ENCODE data around the gene SHISA4. TPM values are rescaled to one million over a fixed set of nuclear protein-coding genes. Genes with fewer than 3 reads are reported as not detected.

SHISA4 gene
- total RNA-seq, 1 donor from 2014 or later, result 3.0 TPM

- no peaks in the 10 kb centered on the region for H3K9me3 Mint-ChIP-seq
- no peak for TF ChIP-seq EZH2 (IDR thresholded peaks at IDR 0.05)
- TF ChIP-seq CTCF (IDR thresholded peaks at IDR 0.05), result peak; percentile 90
- Histone ChIP-seq H3K36me3 (no peaks in the 10 kb centered on the region), H3K4me1 (peaks cover 10% of the 10 kb centered on the region), H3K27ac (no peak overlapping the region), H2AFZ (replicated peaks) (no peak overlapping the region), H3F3A (ENCODE audit: low read depth) (no peaks in the 10 kb centered on the region), H3K79me2 (ENCODE audit: low read depth) (no peaks in the 10 kb centered on the region), H3K9me3 (ENCODE audit: low read depth) (no peaks in the 10 kb centered on the region), H3K9ac (no peak overlapping the region), H3K27me3 (no peaks in the 10 kb centered on the region), H4K20me1 (ENCODE audit: low read depth) (no peaks in the 10 kb centered on the region), H3K4me3 (no peak overlapping the region), H3K4me2 (no peak overlapping the region)
- peak overlapping the region; percentile 30 for H3K4me3 Mint-ChIP-seq
- H3K36me3 Mint-ChIP-seq, result peaks cover 2% of the 10 kb centered on the region
- peaks cover 10% of the 10 kb centered on the region for H3K27me3 Mint-ChIP-seq (ENCODE audit: insufficient read depth, low read depth)
- peak; percentile 73 for DNase-seq (ENCODE audit: low spot score)
- peak overlapping the region; percentile 88 for H3K27ac Mint-ChIP-seq
- peaks cover 19% of the 10 kb centered on the region for H3K4me1 Mint-ChIP-seq
Measured at GRCh38 chr1:201895913-201896807, 7.5 kb downstream of the SHISA4 start.

- Histone ChIP-seq H3K36me3 (no peaks in the 10 kb centered on the region), H4K20me1 (ENCODE audit: low read depth) (no peaks in the 10 kb centered on the region), H3K79me2 (ENCODE audit: low read depth) (no peaks in the 10 kb centered on the region), H3K27ac (no peak overlapping the region), H3K9ac (no peak overlapping the region), H3K9me3 (ENCODE audit: low read depth) (no peaks in the 10 kb centered on the region), H3K4me1 (peaks cover 10% of the 10 kb centered on the region), H3F3A (ENCODE audit: low read depth) (no peaks in the 10 kb centered on the region), H3K4me3 (no peak overlapping the region), H3K27me3 (no peaks in the 10 kb centered on the region), H2AFZ (replicated peaks) (no peak overlapping the region), H3K4me2 (no peak overlapping the region)
- no peak for DNase-seq (ENCODE audit: low spot score)
- peaks cover 10% of the 10 kb centered on the region for H3K27me3 Mint-ChIP-seq (ENCODE audit: insufficient read depth, low read depth)
- H3K27ac Mint-ChIP-seq, result no peak overlapping the region
- no peak overlapping the region for H3K4me3 Mint-ChIP-seq
- TF ChIP-seq CTCF (IDR thresholded peaks at IDR 0.05) (no peak), EZH2 (IDR thresholded peaks at IDR 0.05) (no peak), EZH2phosphoT487 (IDR thresholded peaks at IDR 0.05) (no peak)
- H3K4me1 Mint-ChIP-seq, result peaks cover 19% of the 10 kb centered on the region
- no peaks in the 10 kb centered on the region for H3K9me3 Mint-ChIP-seq
- H3K36me3 Mint-ChIP-seq, result peaks cover 2% of the 10 kb centered on the region
Measured at GRCh38 chr1:201896951-201897391, 8.3 kb downstream of the SHISA4 start.

- no peak for TF ChIP-seq CTCF (IDR thresholded peaks at IDR 0.05)
- no peak for TF ChIP-seq EZH2 (IDR thresholded peaks at IDR 0.05)
- TF ChIP-seq EZH2phosphoT487 (IDR thresholded peaks at IDR 0.05), result no peak
- peaks cover 13% of the 10 kb centered on the region for H3K27me3 Mint-ChIP-seq (ENCODE audit: insufficient read depth, low read depth)
- Histone ChIP-seq H3K79me2 (ENCODE audit: low read depth) (no peaks in the 10 kb centered on the region), H3K27ac (no peak overlapping the region), H3K9ac (no peak overlapping the region), H3K9me3 (ENCODE audit: low read depth) (no peaks in the 10 kb centered on the region), H3F3A (ENCODE audit: low read depth) (no peaks in the 10 kb centered on the region), H4K20me1 (ENCODE audit: low read depth) (no peaks in the 10 kb centered on the region), H3K4me1 (peaks cover 10% of the 10 kb centered on the region), H3K27me3 (no peaks in the 10 kb centered on the region), H3K4me3 (no peak overlapping the region), H3K36me3 (no peaks in the 10 kb centered on the region), H2AFZ (replicated peaks) (no peak overlapping the region), H3K4me2 (no peak overlapping the region)
- H3K27ac Mint-ChIP-seq, result no peak overlapping the region
- DNase-seq (ENCODE audit: low spot score), result no peak
- H3K4me1 Mint-ChIP-seq, result peaks cover 17% of the 10 kb centered on the region
- H3K4me3 Mint-ChIP-seq, result no peak overlapping the region
- H3K36me3 Mint-ChIP-seq, result peaks cover 2% of the 10 kb centered on the region
- H3K9me3 Mint-ChIP-seq, result no peaks in the 10 kb centered on the region
Measured at GRCh38 chr1:201898240-201898894, 9.7 kb downstream of the SHISA4 start.

Data from neural progenitor cell (in vitro differentiated cells).